GM19023 (cell line): ENCODE measurements around the gene GAPDH.
A peak's percentile ranks its signal among the peaks of the same experiment; 100 is the strongest.
"Not testable (repeated sequence)": the region's sequence is repeated elsewhere in the genome, so short reads cannot be mapped to it uniquely, and the experiment has no call there.

Experiments
- ATAC-seq: cut with Tn5 transposase; IDR thresholded peaks from one replicate; pipeline ENCODE4 v1.9.1; 2021; ENCODE audit warnings: mild to moderate bottlenecking, moderate library complexity; ENCODE audit not compliant: unreplicated experiment

Gene GAPDH

DNA sequence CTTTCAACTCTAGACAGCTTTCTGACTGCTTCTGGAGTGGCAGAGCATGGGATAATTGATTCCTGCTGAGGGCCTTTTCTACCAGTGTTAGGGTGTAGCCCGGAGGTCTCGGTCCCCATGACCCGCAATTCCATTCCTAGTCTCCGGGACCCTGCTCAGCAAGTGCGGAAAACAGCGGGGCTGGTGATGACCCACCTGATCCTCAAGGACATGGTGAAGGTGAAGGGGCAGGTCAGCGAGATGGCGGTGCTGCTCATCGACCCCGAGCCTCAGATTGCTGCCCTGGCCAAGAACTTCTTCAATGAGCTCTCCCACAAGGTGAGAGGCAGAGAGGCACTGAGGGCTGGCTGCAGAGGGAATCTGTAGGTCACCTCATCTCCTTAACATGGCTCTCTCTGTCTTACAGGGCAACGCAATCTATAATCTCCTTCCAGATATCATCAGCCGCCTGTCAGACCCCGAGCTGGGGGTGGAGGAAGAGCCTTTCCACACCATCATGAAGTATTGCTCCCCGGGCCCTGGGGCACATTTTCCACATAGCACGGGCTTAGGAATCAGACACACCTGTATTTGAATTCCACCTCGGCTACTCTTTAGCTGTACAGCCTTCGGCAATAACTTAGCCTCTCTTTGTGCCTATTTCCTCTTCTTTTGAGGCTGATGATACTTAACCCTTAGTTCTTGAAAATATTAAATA, 5.6 kb upstream of the GAPDH start:
- ATAC-seq, result no peak

DNA sequence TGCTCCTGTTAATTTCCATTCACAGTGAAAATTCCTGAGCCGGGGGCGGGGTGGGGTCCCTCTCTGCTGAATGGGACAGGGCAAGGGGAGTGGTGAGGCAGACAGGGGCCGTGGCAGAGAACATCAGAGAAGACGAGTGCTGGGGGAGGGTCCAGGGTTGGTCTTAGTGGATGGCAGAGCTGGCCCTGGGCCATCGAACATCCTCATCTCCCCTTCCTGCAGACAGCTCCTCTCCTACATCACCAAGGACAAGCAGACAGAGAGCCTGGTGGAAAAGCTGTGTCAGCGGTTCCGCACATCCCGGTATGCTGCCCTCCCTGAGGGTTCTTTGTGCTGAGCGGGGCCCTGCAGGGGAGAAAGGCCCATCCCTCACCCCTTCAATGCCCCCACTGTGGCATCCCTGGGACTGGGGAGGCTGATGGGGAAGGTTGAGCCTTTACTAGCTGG, 5.0 kb upstream of the GAPDH start:
- ATAC-seq, result no peak

DNA sequence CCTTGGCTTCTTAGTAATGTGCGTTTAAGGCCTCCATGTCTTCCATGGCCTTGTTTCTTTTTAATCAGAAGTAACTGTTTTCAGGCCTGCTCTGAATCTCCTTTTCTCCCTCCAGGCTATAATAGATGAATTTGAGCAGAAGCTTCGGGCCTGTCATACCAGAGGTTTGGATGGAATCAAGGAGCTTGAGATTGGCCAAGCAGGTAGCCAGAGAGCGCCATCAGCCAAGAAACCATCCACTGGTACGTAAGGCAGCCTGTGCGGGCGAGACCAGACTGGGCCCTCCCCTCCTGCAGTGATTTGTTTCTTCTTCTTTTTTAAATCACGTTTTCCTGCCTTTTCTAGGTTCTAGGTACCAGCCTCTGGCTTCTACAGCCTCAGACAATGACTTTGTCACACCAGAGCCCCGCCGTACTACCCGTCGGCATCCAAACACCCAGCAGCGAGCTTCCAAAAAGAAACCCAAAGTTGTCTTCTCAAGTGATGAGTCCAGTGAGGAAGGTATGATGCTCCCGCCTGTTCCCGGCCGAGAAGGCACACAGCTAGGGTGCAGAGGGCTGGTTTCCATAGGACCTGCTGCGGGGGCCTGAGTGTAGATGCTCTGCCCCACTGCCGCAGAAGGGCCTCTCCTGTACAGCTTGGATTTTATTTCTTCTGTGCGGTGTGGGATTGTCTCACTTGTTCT, 3.6 kb upstream of the GAPDH start:
- ATAC-seq, result no peak

DNA sequence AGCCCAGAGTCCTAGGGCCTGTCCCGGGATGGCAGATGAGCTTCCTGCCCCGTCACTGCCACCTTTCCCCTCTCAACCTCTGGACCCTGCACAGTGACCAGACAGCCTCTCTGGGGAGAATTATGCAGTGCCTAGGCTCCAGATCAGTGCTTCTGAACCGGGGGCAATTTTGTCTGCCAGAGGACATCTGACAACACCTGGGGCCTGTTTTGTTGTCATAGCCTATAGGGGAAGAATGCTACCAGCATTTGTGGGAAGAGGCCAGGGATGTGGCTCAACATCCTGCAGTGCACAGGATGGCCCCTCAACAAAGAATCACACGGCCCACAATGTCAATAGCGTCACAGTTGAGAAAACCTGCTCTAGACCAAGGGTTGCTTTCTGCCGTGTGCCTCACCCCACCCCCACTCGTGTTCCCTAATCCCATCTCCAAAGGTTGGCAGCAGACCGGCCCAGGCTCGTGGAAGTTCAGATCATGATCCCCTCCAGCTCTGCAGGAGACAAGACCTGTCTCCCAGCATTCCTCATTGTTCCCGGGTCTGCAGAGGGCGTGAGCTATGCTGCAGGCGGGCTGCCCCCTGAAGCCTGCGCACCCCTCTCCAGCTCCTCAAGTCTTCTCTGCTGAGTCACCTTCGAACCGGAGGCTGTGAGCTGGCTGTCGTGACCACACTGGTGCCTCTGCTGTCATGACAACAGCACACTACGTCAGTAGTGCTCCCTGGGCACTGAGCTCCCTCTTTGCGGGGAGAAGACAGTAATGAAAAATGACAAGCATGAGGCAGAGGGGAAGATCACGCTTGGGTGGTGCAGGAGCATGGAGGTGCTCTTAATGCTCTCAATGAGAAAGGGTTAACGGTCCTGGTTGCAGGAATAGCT, 2.0 kb upstream of the GAPDH start:
- no peak for ATAC-seq

DNA sequence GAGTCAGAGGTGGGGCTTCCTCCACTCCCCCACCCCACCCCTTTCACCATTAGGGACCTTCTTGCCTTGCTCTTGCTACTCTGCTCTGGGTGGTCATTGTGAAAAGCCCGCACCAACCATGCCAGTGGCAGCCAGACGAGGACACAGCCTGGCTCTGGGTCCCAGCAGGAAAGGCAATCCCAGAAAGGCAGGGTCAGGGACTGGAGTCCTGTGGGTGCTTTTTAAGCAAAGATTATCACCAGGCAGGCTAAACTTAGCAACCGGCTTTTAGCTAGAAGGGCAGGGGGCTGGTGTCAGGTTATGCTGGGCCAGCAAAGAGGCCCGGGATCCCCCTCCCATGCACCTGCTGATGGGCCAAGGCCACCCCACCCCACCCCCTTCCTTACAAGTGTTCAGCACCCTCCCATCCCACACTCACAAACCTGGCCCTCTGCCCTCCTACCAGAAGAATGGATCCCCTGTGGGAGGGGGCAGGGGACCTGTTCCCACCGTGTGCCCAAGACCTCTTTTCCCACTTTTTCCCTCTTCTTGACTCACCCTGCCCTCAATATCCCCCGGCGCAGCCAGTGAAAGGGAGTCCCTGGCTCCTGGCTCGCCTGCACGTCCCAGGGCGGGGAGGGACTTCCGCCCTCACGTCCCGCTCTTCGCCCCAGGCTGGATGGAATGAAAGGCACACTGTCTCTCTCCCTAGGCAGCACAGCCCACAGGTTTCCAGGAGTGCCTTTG, 1.2 kb upstream of the GAPDH start:
- peak; percentile 16 for ATAC-seq

DNA sequence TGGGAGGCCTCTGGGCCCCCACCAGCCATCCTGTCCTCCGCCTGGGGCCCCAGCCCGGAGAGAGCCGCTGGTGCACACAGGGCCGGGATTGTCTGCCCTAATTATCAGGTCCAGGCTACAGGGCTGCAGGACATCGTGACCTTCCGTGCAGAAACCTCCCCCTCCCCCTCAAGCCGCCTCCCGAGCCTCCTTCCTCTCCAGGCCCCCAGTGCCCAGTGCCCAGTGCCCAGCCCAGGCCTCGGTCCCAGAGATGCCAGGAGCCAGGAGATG, 729 bp upstream of the GAPDH start:
- peak; percentile 9 for ATAC-seq

DNA sequence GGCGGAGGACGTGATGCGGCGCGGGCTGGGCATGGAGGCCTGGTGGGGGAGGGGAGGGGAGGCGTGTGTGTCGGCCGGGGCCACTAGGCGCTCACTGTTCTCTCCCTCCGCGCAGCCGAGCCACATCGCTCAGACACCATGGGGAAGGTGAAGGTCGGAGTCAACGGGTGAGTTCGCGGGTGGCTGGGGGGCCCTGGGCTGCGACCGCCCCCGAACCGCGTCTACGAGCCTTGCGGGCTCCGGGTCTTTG, 303 bp downstream of the GAPDH start:
- no peak for ATAC-seq

DNA sequence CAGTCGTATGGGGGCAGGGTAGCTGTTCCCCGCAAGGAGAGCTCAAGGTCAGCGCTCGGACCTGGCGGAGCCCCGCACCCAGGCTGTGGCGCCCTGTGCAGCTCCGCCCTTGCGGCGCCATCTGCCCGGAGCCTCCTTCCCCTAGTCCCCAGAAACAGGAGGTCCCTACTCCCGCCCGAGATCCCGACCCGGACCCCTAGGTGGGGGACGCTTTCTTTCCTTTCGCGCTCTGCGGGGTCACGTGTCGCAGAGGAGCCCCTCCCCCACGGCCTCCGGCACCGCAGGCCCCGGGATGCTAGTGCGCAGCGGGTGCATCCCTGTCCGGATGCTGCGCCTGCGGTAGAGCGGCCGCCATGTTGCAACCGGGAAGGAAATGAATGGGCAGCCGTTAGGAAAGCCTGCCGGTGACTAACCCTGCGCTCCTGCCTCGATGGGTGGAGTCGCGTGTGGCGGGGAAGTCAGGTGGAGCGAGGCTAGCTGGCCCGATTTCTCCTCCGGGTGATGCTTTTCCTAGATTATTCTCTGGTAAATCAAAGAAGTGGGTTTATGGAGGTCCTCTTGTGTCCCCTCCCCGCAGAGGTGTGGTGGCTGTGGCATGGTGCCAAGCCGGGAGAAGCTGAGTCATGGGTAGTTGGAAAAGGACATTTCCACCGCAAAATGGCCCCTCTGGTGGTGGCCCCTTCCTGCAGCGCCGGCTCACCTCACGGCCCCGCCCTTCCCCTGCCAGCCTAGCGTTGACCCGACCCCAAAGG, 804 bp downstream of the GAPDH start:
- ATAC-seq, result peak; percentile 4

DNA sequence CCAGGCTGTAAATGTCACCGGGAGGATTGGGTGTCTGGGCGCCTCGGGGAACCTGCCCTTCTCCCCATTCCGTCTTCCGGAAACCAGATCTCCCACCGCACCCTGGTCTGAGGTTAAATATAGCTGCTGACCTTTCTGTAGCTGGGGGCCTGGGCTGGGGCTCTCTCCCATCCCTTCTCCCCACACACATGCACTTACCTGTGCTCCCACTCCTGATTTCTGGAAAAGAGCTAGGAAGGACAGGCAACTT, 1.3 kb downstream of the GAPDH start:
- no peak for ATAC-seq

DNA sequence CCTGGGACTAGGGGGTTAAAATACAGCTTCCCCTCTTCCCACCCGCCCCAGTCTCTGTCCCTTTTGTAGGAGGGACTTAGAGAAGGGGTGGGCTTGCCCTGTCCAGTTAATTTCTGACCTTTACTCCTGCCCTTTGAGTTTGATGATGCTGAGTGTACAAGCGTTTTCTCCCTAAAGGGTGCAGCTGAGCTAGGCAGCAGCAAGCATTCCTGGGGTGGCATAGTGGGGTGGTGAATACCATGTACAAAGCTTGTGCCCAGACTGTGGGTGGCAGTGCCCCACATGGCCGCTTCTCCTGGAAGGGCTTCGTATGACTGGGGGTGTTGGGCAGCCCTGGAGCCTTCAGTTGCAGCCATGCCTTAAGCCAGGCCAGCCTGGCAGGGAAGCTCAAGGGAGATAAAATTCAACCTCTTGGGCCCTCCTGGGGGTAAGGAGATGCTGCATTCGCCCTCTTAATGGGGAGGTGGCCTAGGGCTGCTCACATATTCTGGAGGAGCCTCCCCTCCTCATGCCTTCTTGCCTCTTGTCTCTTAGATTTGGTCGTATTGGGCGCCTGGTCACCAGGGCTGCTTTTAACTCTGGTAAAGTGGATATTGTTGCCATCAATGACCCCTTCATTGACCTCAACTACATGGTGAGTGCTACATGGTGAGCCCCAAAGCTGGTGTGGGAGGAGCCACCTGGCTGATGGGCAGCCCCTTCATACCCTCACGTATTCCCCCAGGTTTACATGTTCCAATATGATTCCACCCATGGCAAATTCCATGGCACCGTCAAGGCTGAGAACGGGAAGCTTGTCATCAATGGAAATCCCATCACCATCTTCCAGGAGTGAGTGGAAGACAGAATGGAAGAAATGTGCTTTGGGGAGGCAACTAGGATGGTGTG, 1.9 kb downstream of the GAPDH start:
- no peak for ATAC-seq

DNA sequence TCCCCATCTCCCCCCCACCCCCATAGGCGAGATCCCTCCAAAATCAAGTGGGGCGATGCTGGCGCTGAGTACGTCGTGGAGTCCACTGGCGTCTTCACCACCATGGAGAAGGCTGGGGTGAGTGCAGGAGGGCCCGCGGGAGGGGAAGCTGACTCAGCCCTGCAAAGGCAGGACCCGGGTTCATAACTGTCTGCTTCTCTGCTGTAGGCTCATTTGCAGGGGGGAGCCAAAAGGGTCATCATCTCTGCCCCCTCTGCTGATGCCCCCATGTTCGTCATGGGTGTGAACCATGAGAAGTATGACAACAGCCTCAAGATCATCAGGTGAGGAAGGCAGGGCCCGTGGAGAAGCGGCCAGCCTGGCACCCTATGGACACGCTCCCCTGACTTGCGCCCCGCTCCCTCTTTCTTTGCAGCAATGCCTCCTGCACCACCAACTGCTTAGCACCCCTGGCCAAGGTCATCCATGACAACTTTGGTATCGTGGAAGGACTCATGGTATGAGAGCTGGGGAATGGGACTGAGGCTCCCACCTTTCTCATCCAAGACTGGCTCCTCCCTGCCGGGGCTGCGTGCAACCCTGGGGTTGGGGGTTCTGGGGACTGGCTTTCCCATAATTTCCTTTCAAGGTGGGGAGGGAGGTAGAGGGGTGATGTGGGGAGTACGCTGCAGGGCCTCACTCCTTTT, 2.7 kb downstream of the GAPDH start:
- no peak for ATAC-seq

DNA sequence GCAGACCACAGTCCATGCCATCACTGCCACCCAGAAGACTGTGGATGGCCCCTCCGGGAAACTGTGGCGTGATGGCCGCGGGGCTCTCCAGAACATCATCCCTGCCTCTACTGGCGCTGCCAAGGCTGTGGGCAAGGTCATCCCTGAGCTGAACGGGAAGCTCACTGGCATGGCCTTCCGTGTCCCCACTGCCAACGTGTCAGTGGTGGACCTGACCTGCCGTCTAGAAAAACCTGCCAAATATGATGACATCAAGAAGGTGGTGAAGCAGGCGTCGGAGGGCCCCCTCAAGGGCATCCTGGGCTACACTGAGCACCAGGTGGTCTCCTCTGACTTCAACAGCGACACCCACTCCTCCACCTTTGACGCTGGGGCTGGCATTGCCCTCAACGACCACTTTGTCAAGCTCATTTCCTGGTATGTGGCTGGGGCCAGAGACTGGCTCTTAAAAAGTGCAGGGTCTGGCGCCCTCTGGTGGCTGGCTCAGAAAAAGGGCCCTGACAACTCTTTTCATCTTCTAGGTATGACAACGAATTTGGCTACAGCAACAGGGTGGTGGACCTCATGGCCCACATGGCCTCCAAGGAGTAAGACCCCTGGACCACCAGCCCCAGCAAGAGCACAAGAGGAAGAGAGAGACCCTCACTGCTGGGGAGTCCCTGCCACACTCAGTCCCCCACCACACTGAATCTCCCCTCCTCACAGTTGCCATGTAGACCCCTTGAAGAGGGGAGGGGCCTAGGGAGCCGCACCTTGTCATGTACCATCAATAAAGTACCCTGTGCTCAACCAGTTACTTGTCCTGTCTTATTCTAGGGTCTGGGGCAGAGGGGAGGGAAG, 3.5 kb downstream of the GAPDH start:
- not testable (repeated sequence) for ATAC-seq

DNA sequence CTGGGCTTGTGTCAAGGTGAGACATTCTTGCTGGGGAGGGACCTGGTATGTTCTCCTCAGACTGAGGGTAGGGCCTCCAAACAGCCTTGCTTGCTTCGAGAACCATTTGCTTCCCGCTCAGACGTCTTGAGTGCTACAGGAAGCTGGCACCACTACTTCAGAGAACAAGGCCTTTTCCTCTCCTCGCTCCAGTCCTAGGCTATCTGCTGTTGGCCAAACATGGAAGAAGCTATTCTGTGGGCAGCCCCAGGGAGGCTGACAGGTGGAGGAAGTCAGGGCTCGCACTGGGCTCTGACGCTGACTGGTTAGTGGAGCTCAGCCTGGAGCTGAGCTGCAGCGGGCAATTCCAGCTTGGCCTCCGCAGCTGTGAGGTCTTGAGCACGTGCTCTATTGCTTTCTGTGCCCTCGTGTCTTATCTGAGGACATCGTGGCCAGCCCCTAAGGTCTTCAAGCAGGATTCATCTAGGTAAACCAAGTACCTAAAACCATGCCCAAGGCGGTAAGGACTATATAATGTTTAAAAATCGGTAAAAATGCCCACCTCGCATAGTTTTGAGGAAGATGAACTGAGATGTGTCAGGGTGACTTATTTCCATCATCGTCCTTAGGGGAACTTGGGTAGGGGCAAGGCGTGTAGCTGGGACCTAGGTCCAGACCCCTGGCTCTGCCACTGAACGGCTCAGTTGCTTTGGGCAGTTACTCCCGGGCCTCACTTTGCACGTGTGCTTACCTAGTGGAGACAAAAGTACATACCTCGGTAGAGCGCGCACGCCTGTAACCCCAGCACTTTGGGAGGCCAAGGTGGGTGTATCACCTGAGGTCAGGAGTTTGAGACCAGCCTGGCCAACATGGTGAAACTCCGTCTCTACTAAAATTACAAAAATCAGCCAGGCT, 4.3 kb downstream of the GAPDH start:
- no peak for ATAC-seq

DNA sequence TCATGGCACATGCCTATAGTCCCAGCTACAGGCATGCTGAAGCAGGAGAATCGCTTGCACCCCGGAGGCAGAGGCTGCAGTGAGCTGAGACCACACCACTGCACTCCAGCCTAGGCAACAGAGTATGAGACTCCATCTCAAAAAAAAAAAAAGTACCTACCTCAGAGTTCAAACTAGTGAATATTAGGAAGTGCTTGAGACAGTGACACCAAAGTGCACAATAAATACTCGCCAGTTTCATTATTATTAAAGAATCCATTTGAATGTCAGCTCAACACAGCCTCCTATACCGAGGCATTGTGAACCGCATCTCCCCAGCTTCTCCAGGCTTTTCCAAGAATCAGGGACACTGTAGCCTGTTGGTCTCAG, 5.0 kb downstream of the GAPDH start:
- no peak for ATAC-seq

DNA sequence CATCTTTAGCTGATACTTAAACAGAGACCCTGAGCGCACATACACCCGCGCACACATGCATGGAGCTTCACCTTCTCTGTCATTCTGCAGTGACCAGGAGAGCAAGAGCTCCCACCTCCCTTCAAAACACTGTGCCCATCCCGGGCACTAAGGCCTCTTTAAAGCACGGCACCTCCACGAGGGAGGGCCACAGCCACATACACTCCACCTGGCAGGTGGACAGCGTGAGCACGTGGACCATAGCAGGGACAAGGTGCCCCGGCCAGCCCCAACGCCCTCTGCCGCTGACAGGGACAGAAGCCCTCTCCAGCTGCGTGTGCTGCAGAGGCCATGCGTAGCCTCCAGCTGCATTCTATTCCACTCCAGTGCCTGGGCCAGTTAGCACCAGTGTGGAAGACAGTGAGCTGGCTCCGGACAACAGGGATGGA, 5.4 kb downstream of the GAPDH start:
- ATAC-seq, result no peak

DNA sequence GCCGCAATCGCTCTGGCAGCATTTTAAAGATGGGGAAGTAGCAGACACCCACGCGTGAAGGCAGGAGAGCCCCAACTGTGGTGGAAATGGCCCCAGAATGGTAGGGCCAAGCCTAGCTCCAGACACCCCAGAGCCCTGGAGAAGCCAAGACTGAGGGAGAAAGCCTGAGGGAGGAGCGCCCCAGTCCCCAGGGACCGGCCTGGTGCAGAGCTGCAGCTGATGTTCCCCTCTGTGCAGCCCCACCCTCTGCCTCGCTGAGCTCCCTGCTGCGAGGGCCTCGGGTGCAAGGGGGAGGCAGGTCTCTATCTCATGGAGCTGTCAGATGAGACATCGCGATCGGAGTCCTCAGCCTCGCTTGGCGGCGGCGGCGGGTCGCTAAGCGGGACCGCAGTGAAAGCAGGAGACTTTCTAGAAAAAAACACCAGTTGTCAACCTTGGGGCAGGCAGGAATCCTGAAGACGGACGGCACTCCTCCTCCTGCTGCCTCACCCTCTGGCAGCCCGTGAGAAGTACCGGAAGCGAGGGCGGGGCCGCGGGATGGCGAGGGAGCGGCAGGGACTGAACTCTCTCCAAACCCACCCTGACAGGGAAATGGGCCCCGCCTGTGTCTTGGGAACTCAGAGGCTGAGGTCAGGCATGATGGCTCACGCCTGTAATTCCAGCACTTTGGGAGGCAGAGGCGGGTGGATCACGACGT, 6.0 kb downstream of the GAPDH start:
- no peak for ATAC-seq
